WTC11 (cell line): ENCODE results near the gene RAPGEF1. TPM values are rescaled to one million over a fixed set of nuclear protein-coding genes. Genes with fewer than 3 reads are reported as not detected.

ENCODE experiments used
- ATAC-seq: fragments of 200-7000 bp; cut with Tn5 transposase; 2 replicates; pipeline ENCODE4 v1.10.0; 2021; ENCODE audit warnings: mild to moderate bottlenecking, moderate library complexity
- CTCF ChIA-PET: fragments of 300-600 bp; sonication (Branson Sonifier 250); formaldehyde crosslinking; loops from one replicate; lab custom pipeline; 2021; ENCODE audit warnings: antibody characterized with exemption; lab: Charles Lee
- POLR2A ChIA-PET: fragments of 350-600 bp; sonication (Branson Sonifier 250); formaldehyde crosslinking; loops from one replicate; lab custom pipeline; 2021; ENCODE audit warnings: antibody characterized with exemption; lab: Charles Lee
- DNase-seq: peaks from one replicate; pipeline ENCODE4 v3.0.0; 2021; ENCODE audit warnings: low spot score
- H3K27ac Mint-ChIP-seq: 2 replicates; pipeline ENCODE4 v1.8.0; 2021; ENCODE audit warnings: mixed read lengths
- H3K27me3 Mint-ChIP-seq: 2 replicates; pipeline ENCODE4 v1.8.0; 2021; ENCODE audit warnings: low read depth, mild to moderate bottlenecking, moderate library complexity, mixed read lengths
- H3K36me3 Mint-ChIP-seq: 2 replicates; pipeline ENCODE4 v1.8.0; 2021; ENCODE audit warnings: mixed read lengths
- H3K4me1 Mint-ChIP-seq: 2 replicates; pipeline ENCODE4 v1.8.0; 2022; ENCODE audit warnings: mixed read lengths
- H3K4me3 Mint-ChIP-seq: 2 replicates; pipeline ENCODE4 v1.8.0; 2021; ENCODE audit warnings: mild to moderate bottlenecking, moderate library complexity, mixed read lengths
- H3K9me3 Mint-ChIP-seq: 2 replicates; pipeline ENCODE4 v1.8.0; 2021; ENCODE audit warnings: mixed read lengths
- ATF1 ChIP-seq: sonication (generic); formaldehyde crosslinking; IDR thresholded peaks from 2 replicates; pipeline ENCODE4 v1.8.1; 2023; ENCODE audit warnings: mild to moderate bottlenecking, moderate library complexity, missing genetic modification reagents
- ATF3 ChIP-seq: sonication (generic); formaldehyde crosslinking; conservative IDR thresholded peaks from 2 replicates; pipeline ENCODE4 v1.8.1; 2022; ENCODE audit warnings: mild to moderate bottlenecking, missing genetic modification reagents
- ELF4 ChIP-seq: sonication (generic); formaldehyde crosslinking; IDR thresholded peaks from 2 replicates; pipeline ENCODE4 v1.8.1; 2022; ENCODE audit warnings: low read depth, mild to moderate bottlenecking, moderate library complexity, missing genetic modification reagents
- GABPB1 ChIP-seq: sonication (generic); formaldehyde crosslinking; IDR thresholded peaks from 2 replicates; pipeline ENCODE4 v1.8.1; 2023; ENCODE audit warnings: mild to moderate bottlenecking, missing genetic modification reagents
- HMGA2 ChIP-seq: fragments of 250-450 bp; sonication (Bioruptor Pico); IDR thresholded peaks from 2 replicates; pipeline ENCODE4 v1.4.0; 2021; ENCODE audit warnings: mild to moderate bottlenecking, moderate library complexity
- JUN ChIP-seq: sonication (generic); formaldehyde crosslinking; IDR thresholded peaks from 2 replicates; pipeline ENCODE4 v1.8.0; 2023; ENCODE audit warnings: mild to moderate bottlenecking, missing genetic modification reagents
- MLX ChIP-seq: sonication (generic); formaldehyde crosslinking; IDR thresholded peaks from 2 replicates; pipeline ENCODE4 v1.8.1; 2023; ENCODE audit warnings: mild to moderate bottlenecking, missing genetic modification reagents, moderate library complexity
- NFYB ChIP-seq: sonication (generic); formaldehyde crosslinking; conservative IDR thresholded peaks from 2 replicates; pipeline ENCODE4 v1.8.0; 2022; ENCODE audit warnings: low read depth, missing genetic modification reagents
- NR1H2 ChIP-seq: sonication (generic); formaldehyde crosslinking; IDR thresholded peaks from 2 replicates; pipeline ENCODE4 v1.9.0; 2021; ENCODE audit warnings: mild to moderate bottlenecking, moderate library complexity, missing genetic modification reagents
- SMAD3 ChIP-seq: sonication (generic); formaldehyde crosslinking; IDR thresholded peaks from 2 replicates; pipeline ENCODE4 v1.8.0; 2022; ENCODE audit warnings: missing genetic modification reagents, mild to moderate bottlenecking, borderline replicate concordance
- SMAD4 ChIP-seq: sonication (generic); formaldehyde crosslinking; IDR thresholded peaks from 2 replicates; pipeline ENCODE4 v1.8.0; 2022; ENCODE audit warnings: mild to moderate bottlenecking, missing genetic modification reagents
- TEAD4 ChIP-seq: sonication (generic); formaldehyde crosslinking; IDR thresholded peaks from 2 replicates; pipeline ENCODE4 v1.8.0; 2022; ENCODE audit warnings: mild to moderate bottlenecking, missing genetic modification reagents
- total RNA-seq: library from RNA; stranded (reverse); gene quantifications from 3 replicates; pipeline ENCODE4 v1.2.3, GENCODE V29; 2021
- TF ChIP-seq, protein P1 (sequence below): fragments of 250-450 bp; sonication (Bioruptor Pico); IDR thresholded peaks from 2 replicates; pipeline ENCODE4 v1.8.0; 2021; ENCODE audit warnings: mild to moderate bottlenecking
- TF ChIP-seq, protein P2 (sequence below): fragments of 250-450 bp; sonication (Bioruptor Pico); IDR thresholded peaks from 2 replicates; pipeline ENCODE4 v1.9.0; 2021; ENCODE audit warnings: moderate library complexity, mild to moderate bottlenecking, inconsistent platforms, borderline replicate concordance
- TF ChIP-seq, protein P3 (sequence below): sonication (generic); formaldehyde crosslinking; IDR thresholded peaks from 2 replicates; pipeline ENCODE4 v1.8.1; 2022; ENCODE audit warnings: missing genetic modification reagents, borderline replicate concordance
- TF ChIP-seq, protein P4 (sequence below): sonication (generic); formaldehyde crosslinking; IDR thresholded peaks from 2 replicates; pipeline ENCODE4 v1.8.1; 2023; ENCODE audit warnings: mild to moderate bottlenecking, missing genetic modification reagents, moderate library complexity
- TF ChIP-seq, protein P5 (sequence below): sonication (generic); formaldehyde crosslinking; IDR thresholded peaks from 2 replicates; pipeline ENCODE4 v1.8.0; 2022; ENCODE audit warnings: mild to moderate bottlenecking, missing genetic modification reagents
- TF ChIP-seq, protein P6 (sequence below): sonication (generic); formaldehyde crosslinking; IDR thresholded peaks from 2 replicates; pipeline ENCODE4 v1.8.0; 2022; ENCODE audit warnings: mild to moderate bottlenecking, missing genetic modification reagents

The RAPGEF1 gene
- total RNA-seq, 1 experiment from 2014 or later = 66.2 TPM

DNA sequence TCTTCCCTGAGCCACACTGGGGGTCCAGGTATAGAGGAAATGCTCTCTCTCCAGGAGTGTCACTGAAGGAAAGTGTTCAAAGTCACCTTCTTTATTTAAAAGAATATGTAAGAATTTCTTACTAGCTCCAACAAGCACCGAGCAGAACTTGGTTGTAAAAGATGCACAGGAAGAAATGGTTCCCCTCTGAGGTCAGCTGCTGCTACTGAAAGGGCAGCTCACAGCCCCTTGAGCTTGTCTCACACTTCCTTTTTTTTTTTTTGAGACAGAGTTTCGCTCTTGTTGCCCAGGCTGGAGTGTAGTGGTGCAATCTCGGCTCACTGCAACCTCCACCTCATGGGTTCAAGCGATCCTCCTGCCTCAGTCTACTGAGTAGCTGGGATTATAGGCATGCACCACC lies 117.4 kb downstream of the RAPGEF1 start (continued):
- TF ChIP-seq, protein P1, sequence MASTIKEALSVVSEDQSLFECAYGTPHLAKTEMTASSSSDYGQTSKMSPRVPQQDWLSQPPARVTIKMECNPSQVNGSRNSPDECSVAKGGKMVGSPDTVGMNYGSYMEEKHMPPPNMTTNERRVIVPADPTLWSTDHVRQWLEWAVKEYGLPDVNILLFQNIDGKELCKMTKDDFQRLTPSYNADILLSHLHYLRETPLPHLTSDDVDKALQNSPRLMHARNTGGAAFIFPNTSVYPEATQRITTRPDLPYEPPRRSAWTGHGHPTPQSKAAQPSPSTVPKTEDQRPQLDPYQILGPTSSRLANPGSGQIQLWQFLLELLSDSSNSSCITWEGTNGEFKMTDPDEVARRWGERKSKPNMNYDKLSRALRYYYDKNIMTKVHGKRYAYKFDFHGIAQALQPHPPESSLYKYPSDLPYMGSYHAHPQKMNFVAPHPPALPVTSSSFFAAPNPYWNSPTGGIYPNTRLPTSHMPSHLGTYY (CRISPR knock-in tag) = no peak
- TF ChIP-seq HMGA2 = no peak
- no peak for TF ChIP-seq SMAD3 (CRISPR knock-in tag)
- TF ChIP-seq, protein P2, sequence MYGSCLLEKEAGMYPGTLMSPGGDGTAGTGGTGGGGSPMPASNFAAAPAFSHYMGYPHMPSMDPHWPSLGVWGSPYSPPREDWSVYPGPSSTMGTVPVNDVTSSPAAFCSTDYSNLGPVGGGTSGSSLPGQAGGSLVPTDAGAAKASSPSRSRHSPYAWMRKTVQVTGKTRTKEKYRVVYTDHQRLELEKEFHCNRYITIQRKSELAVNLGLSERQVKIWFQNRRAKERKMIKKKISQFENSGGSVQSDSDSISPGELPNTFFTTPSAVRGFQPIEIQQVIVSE = no peak
- TF ChIP-seq ATF3 (CRISPR knock-in tag) = no peak
- TF ChIP-seq, protein P3, sequence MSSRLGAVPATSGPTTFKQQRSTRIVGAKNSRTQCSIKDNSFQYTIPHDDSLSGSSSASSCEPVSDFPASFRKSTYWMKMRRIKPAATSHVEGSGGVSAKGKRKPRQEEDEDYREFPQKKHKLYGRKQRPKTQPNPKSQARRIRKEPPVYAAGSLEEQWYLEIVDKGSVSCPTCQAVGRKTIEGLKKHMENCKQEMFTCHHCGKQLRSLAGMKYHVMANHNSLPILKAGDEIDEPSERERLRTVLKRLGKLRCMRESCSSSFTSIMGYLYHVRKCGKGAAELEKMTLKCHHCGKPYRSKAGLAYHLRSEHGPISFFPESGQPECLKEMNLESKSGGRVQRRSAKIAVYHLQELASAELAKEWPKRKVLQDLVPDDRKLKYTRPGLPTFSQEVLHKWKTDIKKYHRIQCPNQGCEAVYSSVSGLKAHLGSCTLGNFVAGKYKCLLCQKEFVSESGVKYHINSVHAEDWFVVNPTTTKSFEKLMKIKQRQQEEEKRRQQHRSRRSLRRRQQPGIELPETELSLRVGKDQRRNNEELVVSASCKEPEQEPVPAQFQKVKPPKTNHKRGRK (CRISPR knock-in tag) = no peak
- TF ChIP-seq TEAD4 (CRISPR knock-in tag) = no peak
- no peak for TF ChIP-seq SMAD4 (CRISPR knock-in tag)

DNA sequence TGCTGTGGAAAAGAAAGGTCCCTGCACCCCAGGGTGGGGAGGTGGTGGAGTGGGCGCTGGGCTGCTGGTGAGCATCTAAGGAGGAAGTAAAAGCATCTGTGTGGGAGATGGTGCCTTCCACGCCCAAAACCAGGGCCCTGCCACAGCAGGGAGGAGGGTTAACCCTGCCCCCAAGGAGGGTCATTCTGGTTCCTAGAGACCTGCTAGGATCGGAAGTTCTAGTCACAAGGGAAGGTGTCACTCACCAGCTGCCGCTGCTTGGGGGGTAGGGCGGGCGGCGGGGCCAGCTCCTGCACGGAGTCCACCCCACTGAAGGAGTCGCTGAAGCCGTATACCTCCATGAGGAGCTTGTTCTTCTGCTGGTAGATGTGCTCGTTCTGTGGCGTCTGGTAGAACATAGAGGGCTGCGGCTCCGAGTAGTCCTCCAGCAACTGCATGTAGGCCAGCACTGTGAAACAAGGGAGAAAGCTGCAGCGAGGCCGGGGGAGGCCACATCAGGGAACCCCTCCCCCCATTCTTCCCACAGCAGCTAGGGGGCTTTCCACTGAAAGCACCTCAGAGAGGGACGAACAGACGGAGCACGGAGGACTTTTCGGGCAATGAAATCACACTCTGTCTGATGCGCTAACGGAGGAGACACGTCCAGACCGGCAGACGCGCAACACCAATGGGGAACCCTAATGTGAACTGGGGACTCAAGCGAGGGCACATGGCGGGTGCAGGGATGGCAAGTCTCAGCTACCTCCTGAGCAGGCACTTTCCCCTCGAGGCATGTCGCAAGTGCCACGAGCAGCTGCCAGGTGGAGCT lies 118.1 kb downstream of the RAPGEF1 start:
- ChIA-PET CTCF (interaction anchor here (1.2 to 1.5 kb wide), 7 partner anchors 8 to 134 kb away, joined by 3 to 7 read pairs (median 4); no protein-coding TSS in a partner anchor), POLR2A (no interaction called here)
- Mint-ChIP-seq H3K4me3 (no peak overlapping the region), H3K27ac (peak overlapping the region; percentile 69), H3K9me3 (no peaks in the 10 kb centered on the region), H3K36me3 (peaks cover 41% of the 10 kb centered on the region), H3K4me1 (peaks cover 13% of the 10 kb centered on the region), H3K27me3 (no peaks in the 10 kb centered on the region)
- ATAC-seq (no peak), DNase-seq (no peak)
- TF ChIP-seq, protein P4, sequence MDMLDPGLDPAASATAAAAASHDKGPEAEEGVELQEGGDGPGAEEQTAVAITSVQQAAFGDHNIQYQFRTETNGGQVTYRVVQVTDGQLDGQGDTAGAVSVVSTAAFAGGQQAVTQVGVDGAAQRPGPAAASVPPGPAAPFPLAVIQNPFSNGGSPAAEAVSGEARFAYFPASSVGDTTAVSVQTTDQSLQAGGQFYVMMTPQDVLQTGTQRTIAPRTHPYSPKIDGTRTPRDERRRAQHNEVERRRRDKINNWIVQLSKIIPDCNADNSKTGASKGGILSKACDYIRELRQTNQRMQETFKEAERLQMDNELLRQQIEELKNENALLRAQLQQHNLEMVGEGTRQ (CRISPR knock-in tag) = no peak
- TF ChIP-seq JUN (CRISPR knock-in tag) = no peak
- TF ChIP-seq ATF1 (CRISPR knock-in tag) = no peak
- no peak for TF ChIP-seq NFYB (CRISPR knock-in tag)
- TF ChIP-seq, protein P5, sequence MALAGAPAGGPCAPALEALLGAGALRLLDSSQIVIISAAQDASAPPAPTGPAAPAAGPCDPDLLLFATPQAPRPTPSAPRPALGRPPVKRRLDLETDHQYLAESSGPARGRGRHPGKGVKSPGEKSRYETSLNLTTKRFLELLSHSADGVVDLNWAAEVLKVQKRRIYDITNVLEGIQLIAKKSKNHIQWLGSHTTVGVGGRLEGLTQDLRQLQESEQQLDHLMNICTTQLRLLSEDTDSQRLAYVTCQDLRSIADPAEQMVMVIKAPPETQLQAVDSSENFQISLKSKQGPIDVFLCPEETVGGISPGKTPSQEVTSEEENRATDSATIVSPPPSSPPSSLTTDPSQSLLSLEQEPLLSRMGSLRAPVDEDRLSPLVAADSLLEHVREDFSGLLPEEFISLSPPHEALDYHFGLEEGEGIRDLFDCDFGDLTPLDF = no peak
- TF ChIP-seq, protein P6, sequence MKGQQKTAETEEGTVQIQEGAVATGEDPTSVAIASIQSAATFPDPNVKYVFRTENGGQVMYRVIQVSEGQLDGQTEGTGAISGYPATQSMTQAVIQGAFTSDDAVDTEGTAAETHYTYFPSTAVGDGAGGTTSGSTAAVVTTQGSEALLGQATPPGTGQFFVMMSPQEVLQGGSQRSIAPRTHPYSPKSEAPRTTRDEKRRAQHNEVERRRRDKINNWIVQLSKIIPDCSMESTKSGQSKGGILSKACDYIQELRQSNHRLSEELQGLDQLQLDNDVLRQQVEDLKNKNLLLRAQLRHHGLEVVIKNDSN (CRISPR knock-in tag) = no peak
- TF ChIP-seq GABPB1 (CRISPR knock-in tag) = no peak
- TF ChIP-seq, protein P1 (CRISPR knock-in tag) = no peak
- no peak for TF ChIP-seq NR1H2 (CRISPR knock-in tag)
- no peak for TF ChIP-seq MLX (CRISPR knock-in tag)
- no peak for TF ChIP-seq ELF4 (CRISPR knock-in tag)
